Duodenal mucosa (tissue), 2 donors: Measurements from ENCODE around the gene VSIG2.

Experiments
- H3K27ac ChIP-seq: one replicate; pipeline ENCODE4 v1.7.0; 2013; ENCODE audit warnings: low read depth, low read length
- H3K27me3 ChIP-seq, 2 donors: one replicate each; pipeline ENCODE4 v1.7.0; 2013; ENCODE audit warnings: low read length in 2 of 2, control low read depth in 1 of 2; ENCODE audit not compliant: insufficient read depth in 2 of 2, control insufficient read depth in 1 of 2
- H3K36me3 ChIP-seq, 2 donors: one replicate each; pipeline ENCODE4 v1.7.0; 2013; ENCODE audit warnings: low read length in 2 of 2, control low read depth in 1 of 2; ENCODE audit not compliant: insufficient read depth in 2 of 2, control insufficient read depth in 1 of 2
- H3K4me1 ChIP-seq, 2 donors: one replicate each; pipeline ENCODE4 v1.7.0; 2013; ENCODE audit warnings: low read length in 2 of 2, control low read depth in 1 of 2; ENCODE audit not compliant: insufficient read depth in 2 of 2, control insufficient read depth in 1 of 2
- H3K4me3 ChIP-seq, 2 donors: one replicate each; pipeline ENCODE4 v1.7.0; 2013; ENCODE audit warnings: low read length in 2 of 2, low read depth in 1 of 2
- H3K9ac ChIP-seq, 2 donors: one replicate each; pipeline ENCODE4 v1.7.0; 2013; ENCODE audit warnings: low read length in 2 of 2, low read depth in 1 of 2
- H3K9me3 ChIP-seq, 2 donors: one replicate each; pipeline ENCODE4 v1.7.0; 2013; ENCODE audit warnings: low read length in 2 of 2, control low read depth in 1 of 2; ENCODE audit not compliant: control insufficient read depth in 1 of 2

Gene VSIG2

GRCh38 chr11:124739479-124740276 is 12.4 kb downstream of the VSIG2 start, which contains the start of gene NRGN:
TSS of gene NRGN (plus strand) at chr11:124739942. CDS start at chr11:124740085, 143 bp downstream.
- H3K27me3 ChIP-seq: peaks cover 36 to 40% of the 10 kb centered on the region in 2 donors
- H3K36me3 ChIP-seq: no peaks in the 10 kb centered on the region
- peak within 1 kb of the TSS; percentile 35 to 38 for H3K9ac ChIP-seq
- no peak within 1 kb of the TSS for H3K27ac ChIP-seq
- H3K9me3 ChIP-seq: no peaks in the 10 kb centered on the region
- peak within 1 kb of the TSS; percentile 63 to 70 for H3K4me3 ChIP-seq
- H3K4me1 ChIP-seq: peaks cover 15 to 17% of the 10 kb centered on the region in 2 donors

GRCh38 chr11:124738713-124739478 is 13.2 kb downstream of the VSIG2 start:
- no peaks in the 10 kb centered on the region for H3K9me3 ChIP-seq
- H3K4me3 ChIP-seq: peak overlapping the region; percentile 63 to 70
- peaks cover 15 to 17% of the 10 kb centered on the region in 2 donors for H3K4me1 ChIP-seq
- H3K9ac ChIP-seq: peak overlapping the region in 1 of 2 donors; percentile 35
- peaks cover 39 to 40% of the 10 kb centered on the region in 2 donors for H3K27me3 ChIP-seq
- H3K27ac ChIP-seq: no peak overlapping the region
- H3K36me3 ChIP-seq: no peaks in the 10 kb centered on the region

DNA sequence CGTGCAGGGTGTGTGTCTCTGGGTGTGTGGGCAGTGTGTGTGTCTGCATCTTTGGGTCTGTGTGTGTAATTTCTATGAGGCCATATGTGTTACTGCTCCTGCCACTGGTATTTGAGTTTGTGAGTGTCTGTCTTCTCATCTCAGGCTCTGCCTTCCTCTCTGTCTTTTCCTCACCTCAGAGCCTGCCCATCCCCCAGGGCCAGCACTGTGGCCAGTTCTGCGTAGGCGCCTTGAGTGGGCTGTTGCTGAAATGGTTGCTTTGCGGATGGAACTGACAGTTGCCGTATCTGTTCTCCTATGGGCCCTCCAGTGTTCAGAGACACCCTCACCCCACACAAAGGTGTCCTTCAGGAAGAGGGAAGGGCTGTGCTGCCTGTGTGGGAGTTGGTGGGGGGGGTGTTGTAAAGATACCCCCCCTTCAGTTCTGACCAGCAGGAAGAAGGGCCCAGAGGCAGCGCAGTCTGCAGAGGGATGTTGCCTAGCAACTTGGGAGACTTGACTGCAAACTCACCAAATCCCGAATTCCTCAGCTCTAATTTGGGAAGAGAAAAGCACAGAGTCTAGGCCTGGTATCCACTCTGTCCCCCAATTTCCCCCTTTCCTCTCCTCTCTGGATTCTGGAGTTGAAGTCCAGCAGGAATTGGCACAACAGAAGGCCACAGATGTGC is 14.3 kb downstream of the VSIG2 start:
- H3K4me1 ChIP-seq: peaks cover 15 to 17% of the 10 kb centered on the region in 2 donors
- peaks cover 37 to 40% of the 10 kb centered on the region in 2 donors for H3K27me3 ChIP-seq
- H3K4me3 ChIP-seq: no peak overlapping the region
- no peaks in the 10 kb centered on the region for H3K9me3 ChIP-seq
- no peak overlapping the region for H3K27ac ChIP-seq
- H3K9ac ChIP-seq: no peak overlapping the region
- no peaks in the 10 kb centered on the region for H3K36me3 ChIP-seq

GRCh38 chr11:124736736-124737135 is 15.3 kb downstream of the VSIG2 start:
- Histone ChIP-seq H3K27ac (no peak overlapping the region), H3K9ac (no peak overlapping the region), H3K4me1 (peaks cover 15 to 17% of the 10 kb centered on the region in 2 donors), H3K9me3 (no peaks in the 10 kb centered on the region), H3K27me3 (peaks cover 30 to 31% of the 10 kb centered on the region in 2 donors), H3K4me3 (no peak overlapping the region), H3K36me3 (no peaks in the 10 kb centered on the region)

DNA sequence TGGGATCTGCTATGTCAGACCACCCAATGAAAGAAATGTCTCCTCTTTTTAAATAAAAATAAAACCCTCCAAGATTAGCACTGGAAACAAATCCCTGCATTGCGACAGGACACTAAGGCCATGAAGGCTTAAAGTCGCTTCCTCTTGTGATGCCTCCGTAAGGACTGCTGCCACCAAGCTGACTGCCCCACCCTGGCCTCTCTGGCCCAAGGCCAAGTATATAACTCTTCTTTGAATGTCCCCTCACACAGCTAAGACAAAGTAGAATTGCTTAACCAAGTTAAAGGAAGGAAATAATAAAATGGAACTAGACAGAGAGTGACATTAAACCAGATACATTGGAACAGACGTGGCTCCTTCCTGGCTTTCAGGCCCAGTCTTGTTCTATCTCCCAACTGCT is 19.8 kb downstream of the VSIG2 start:
- Histone ChIP-seq H3K9me3 (no peaks in the 10 kb centered on the region), H3K36me3 (no peaks in the 10 kb centered on the region), H3K4me1 (no peaks in the 10 kb centered on the region), H3K4me3 (no peak overlapping the region), H3K9ac (no peak overlapping the region), H3K27ac (no peak overlapping the region), H3K27me3 (peaks cover 3 to 5% of the 10 kb centered on the region in 2 donors)

GRCh38 chr11:124729571-124729970 is 22.5 kb downstream of the VSIG2 start:
- Histone ChIP-seq H3K36me3 (no peaks in the 10 kb centered on the region), H3K27ac (no peak overlapping the region), H3K9ac (no peak overlapping the region), H3K9me3 (no peaks in the 10 kb centered on the region), H3K4me1 (peaks cover 10 to 11% of the 10 kb centered on the region in 2 donors), H3K27me3 (peaks cover 0 to 2% of the 10 kb centered on the region in 2 donors), H3K4me3 (no peak overlapping the region)

- Histone ChIP-seq H3K9me3 (no peaks in the 10 kb centered on the region), H3K27ac (no peak overlapping the region), H3K27me3 (peaks cover 0 to 6% of the 10 kb centered on the region in 2 donors), H3K36me3 (no peaks in the 10 kb centered on the region), H3K4me1 (peaks cover 10 to 11% of the 10 kb centered on the region in 2 donors), H3K4me3 (no peak overlapping the region), H3K9ac (no peak overlapping the region)
Observed at GRCh38 chr11:124728134-124728533, 23.9 kb downstream of the VSIG2 start.

- Histone ChIP-seq H3K36me3 (no peaks in the 10 kb centered on the region), H3K9ac (no peak overlapping the region), H3K27ac (no peak overlapping the region), H3K9me3 (no peaks in the 10 kb centered on the region), H3K4me3 (no peak overlapping the region), H3K4me1 (peaks cover 10 to 11% of the 10 kb centered on the region in 2 donors), H3K27me3 (peaks cover 0 to 6% of the 10 kb centered on the region in 2 donors)
Observed at GRCh38 chr11:124727474-124727873, 24.6 kb downstream of the VSIG2 start.

- Histone ChIP-seq H3K9me3 (no peaks in the 10 kb centered on the region), H3K36me3 (no peaks in the 10 kb centered on the region), H3K9ac (no peak overlapping the region), H3K27me3 (peaks cover 0 to 15% of the 10 kb centered on the region in 2 donors), H3K4me1 (peaks cover 10 to 11% of the 10 kb centered on the region in 2 donors), H3K27ac (no peak overlapping the region), H3K4me3 (no peak overlapping the region)
Observed at GRCh38 chr11:124725719-124726105, 26.3 kb downstream of the VSIG2 start.
